MM.1S (cell line): ENCODE measurements around the gene CDCA5.

ENCODE experiments used
- DNase-seq: peaks from one replicate; pipeline ENCODE4 v3.0.0-alpha.2; 2015
- H2AFZ ChIP-seq: fragments of 300-600 bp; sonication (generic); 2 replicates; pipeline ENCODE4 v1.6.0; 2016; ENCODE audit warnings: antibody characterized with exemption, low read length
- H3F3A ChIP-seq: fragments of 300-600 bp; sonication (generic); 2 replicates; pipeline ENCODE4 v1.6.1; 2016; ENCODE audit warnings: mild to moderate bottlenecking, antibody characterized with exemption, low read length, moderate library complexity, mixed read lengths; ENCODE audit not compliant: insufficient read depth
- H3K27ac ChIP-seq: fragments of 300-600 bp; sonication (generic); 2 replicates; pipeline ENCODE4 v1.5.1; 2016; ENCODE audit warnings: mild to moderate bottlenecking, low read length
- H3K27me3 ChIP-seq: fragments of 300-600 bp; sonication (generic); replicated peaks from 2 replicates; pipeline ENCODE4 v1.6.0; 2016; ENCODE audit warnings: low read length; ENCODE audit not compliant: insufficient read depth
- H3K36me3 ChIP-seq: fragments of 300-600 bp; sonication (generic); replicated peaks from 2 replicates; pipeline ENCODE4 v1.6.1; 2016; ENCODE audit warnings: mild to moderate bottlenecking, low read length, mixed read lengths; ENCODE audit not compliant: insufficient read depth
- H3K4me1 ChIP-seq: fragments of 300-600 bp; sonication (generic); 2 replicates; pipeline ENCODE4 v1.6.1; 2016; ENCODE audit warnings: low read length, mixed read lengths
- H3K4me2 ChIP-seq: fragments of 300-600 bp; sonication (generic); 2 replicates; pipeline ENCODE4 v1.6.0; 2016; ENCODE audit warnings: low read depth, low read length
- H3K4me3 ChIP-seq: fragments of 300-600 bp; sonication (generic); 2 replicates; pipeline ENCODE4 v1.5.1; 2016; ENCODE audit warnings: low read length, mixed read lengths
- H3K79me2 ChIP-seq: fragments of 300-600 bp; sonication (generic); 2 replicates; pipeline ENCODE4 v1.6.1; 2016; ENCODE audit warnings: mixed run types, low read length, mixed read lengths
- H3K9ac ChIP-seq: fragments of 300-600 bp; sonication (generic); 2 replicates; pipeline ENCODE4 v1.6.1; 2016; ENCODE audit warnings: low read length, mixed read lengths
- H3K9me2 ChIP-seq: fragments of 300-600 bp; sonication (generic); replicated peaks from 2 replicates; pipeline ENCODE4 v1.6.1; 2016; ENCODE audit warnings: mild to moderate bottlenecking, low read length, mixed read lengths; ENCODE audit not compliant: insufficient read depth
- H3K9me3 ChIP-seq: fragments of 300-600 bp; sonication (generic); replicated peaks from 2 replicates; pipeline ENCODE4 v1.6.1; 2016; ENCODE audit warnings: mild to moderate bottlenecking, low read length, mixed read lengths; ENCODE audit not compliant: insufficient read depth
- H4K20me1 ChIP-seq: fragments of 300-600 bp; sonication (generic); 2 replicates; pipeline ENCODE4 v1.6.1; 2016; ENCODE audit warnings: mild to moderate bottlenecking, low read length, moderate library complexity, mixed read lengths; ENCODE audit not compliant: insufficient read depth
- EZH2 ChIP-seq: fragments of 300-600 bp; sonication (generic); optimal IDR thresholded peaks from 2 replicates; pipeline ENCODE3; 2017; ENCODE audit warnings: low read depth, mild to moderate bottlenecking, antibody characterized with exemption, low read length, mixed read lengths
- EZH2phosphoT487 ChIP-seq: fragments of 300-600 bp; sonication (generic); IDR thresholded peaks from 2 replicates; pipeline ENCODE4 v1.6.1; 2018; ENCODE audit warnings: antibody characterized with exemption, low read length
- TF ChIP-seq, protein P1 (sequence below): fragments of 300-600 bp; sonication (generic); IDR thresholded peaks from 2 replicates; pipeline ENCODE4 v1.5.1; 2016; ENCODE audit warnings: antibody characterized with exemption, low read length, mixed read lengths

Gene CDCA5

DNA sequence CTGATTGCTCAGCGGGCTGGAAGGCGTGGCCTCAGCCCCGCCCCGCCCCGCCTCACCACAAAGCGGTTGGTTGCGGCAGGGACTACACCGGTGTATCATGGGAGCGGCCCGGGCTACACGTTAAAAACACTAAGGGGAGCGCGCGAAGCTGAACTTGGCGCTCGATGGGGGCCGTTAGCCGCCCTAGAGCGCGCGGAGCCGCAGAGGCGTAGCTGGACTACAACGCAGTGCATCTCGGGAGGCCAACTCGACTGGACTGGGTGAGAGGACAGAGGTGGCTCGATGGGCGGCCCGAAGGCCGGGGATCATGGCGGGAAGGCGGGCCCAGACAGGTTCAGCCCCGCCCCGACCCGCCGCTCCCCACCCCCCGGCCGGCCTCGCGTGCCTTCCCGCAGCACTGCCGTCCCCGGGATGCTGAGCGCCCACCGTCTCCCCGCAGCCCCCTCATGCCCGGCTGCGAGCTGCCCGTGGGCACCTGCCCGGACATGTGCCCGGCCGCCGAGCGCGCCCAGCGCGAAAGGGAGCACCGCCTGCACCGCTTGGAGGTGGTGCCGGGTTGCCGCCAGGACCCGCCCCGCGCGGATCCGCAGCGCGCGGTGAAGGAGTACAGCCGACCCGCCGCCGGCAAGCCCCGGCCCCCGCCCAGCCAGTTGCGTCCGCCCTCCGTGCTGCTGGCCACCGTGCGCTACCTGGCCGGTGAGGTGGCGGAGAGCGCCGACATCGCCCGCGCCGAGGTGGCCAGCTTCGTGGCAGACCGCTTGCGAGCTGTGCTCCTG lies 42.8 kb downstream of the CDCA5 start, which contains the start of gene SAC3D1:
Gene SAC3D1 (plus strand): TSS at position 364 of the 776 bp plus-strand sequence. CDS start 83 bp downstream, at position 447.
- H3K4me3 ChIP-seq: peak within 1 kb of the TSS; percentile 76
- no peaks in the 10 kb centered on the region for H3K9me3 ChIP-seq
- H3K36me3 ChIP-seq: no peaks in the 10 kb centered on the region
- no peak for TF ChIP-seq EZH2
- TF ChIP-seq, protein P1, sequence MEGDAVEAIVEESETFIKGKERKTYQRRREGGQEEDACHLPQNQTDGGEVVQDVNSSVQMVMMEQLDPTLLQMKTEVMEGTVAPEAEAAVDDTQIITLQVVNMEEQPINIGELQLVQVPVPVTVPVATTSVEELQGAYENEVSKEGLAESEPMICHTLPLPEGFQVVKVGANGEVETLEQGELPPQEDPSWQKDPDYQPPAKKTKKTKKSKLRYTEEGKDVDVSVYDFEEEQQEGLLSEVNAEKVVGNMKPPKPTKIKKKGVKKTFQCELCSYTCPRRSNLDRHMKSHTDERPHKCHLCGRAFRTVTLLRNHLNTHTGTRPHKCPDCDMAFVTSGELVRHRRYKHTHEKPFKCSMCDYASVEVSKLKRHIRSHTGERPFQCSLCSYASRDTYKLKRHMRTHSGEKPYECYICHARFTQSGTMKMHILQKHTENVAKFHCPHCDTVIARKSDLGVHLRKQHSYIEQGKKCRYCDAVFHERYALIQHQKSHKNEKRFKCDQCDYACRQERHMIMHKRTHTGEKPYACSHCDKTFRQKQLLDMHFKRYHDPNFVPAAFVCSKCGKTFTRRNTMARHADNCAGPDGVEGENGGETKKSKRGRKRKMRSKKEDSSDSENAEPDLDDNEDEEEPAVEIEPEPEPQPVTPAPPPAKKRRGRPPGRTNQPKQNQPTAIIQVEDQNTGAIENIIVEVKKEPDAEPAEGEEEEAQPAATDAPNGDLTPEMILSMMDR: no peak
- no peak for TF ChIP-seq EZH2phosphoT487
- peak within 1 kb of the TSS; percentile 82 for H3K9ac ChIP-seq
- no peaks in the 10 kb centered on the region for H3K27me3 ChIP-seq
- H3K4me2 ChIP-seq: peak within 1 kb of the TSS; percentile 64
- peak within 1 kb of the TSS; percentile 59 for H2AFZ ChIP-seq
- peak within 1 kb of the TSS; percentile 94 for H3K27ac ChIP-seq
- H4K20me1 ChIP-seq: no peaks in the 10 kb centered on the region
- H3K4me1 ChIP-seq: peaks cover 13% of the 10 kb centered on the region
- peak; percentile 95 for DNase-seq
- H3F3A ChIP-seq: peaks cover 9% of the 10 kb centered on the region
- peaks cover 42% of the 10 kb centered on the region for H3K79me2 ChIP-seq
- no peaks in the 10 kb centered on the region for H3K9me2 ChIP-seq

DNA sequence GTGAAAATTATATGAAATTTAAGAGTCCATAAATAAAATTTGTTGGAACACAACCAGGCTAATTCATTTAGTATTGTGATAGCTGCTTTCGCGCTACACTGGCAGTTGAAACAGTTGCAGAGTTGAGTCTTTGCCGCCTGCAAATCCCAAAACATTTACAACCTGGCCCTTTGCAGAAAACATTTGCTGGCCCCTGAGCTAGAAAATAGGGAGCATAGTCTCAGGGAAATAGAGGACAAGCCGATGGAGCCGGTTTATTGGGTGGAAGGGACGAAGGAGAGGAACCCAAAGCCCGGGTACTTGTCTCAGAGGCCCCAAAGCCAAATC lies 43.4 kb downstream of the CDCA5 start:
- Histone ChIP-seq H3K9me3 (no peaks in the 10 kb centered on the region), H3K36me3 (no peaks in the 10 kb centered on the region), H2AFZ (peak overlapping the region; percentile 59), H3K4me2 (peak overlapping the region; percentile 64), H3F3A (peaks cover 9% of the 10 kb centered on the region), H3K4me3 (peak overlapping the region; percentile 76), H3K79me2 (peaks cover 39% of the 10 kb centered on the region), H3K27ac (peak overlapping the region; percentile 94), H3K4me1 (peaks cover 13% of the 10 kb centered on the region), H3K27me3 (no peaks in the 10 kb centered on the region), H4K20me1 (no peaks in the 10 kb centered on the region), H3K9ac (peak overlapping the region; percentile 82), H3K9me2 (no peaks in the 10 kb centered on the region)
- no peak for DNase-seq
- TF ChIP-seq, protein P1: no peak
- TF ChIP-seq EZH2: no peak
- no peak for TF ChIP-seq EZH2phosphoT487

DNA sequence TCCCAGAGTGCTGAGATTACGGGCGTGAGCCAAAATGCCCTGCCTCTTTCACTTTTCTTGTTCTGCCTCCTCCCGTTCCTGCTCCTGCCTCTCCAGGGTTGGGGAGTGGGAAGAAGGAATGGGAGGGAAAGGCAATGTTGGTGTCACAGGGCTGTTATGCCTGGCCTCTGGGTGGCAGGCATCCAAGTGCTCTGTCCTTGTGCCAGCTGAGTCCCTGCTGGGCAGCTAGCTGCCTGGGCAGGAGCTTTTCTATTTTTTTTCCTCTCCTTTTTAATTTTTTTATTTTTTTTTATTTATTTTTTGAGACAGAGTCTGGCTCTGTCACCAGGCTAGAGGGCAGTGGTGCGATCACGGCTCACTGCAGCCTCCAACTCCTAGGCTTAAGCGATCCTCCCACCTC lies 46.9 kb downstream of the CDCA5 start:
- H3K9me3 ChIP-seq: no peaks in the 10 kb centered on the region
- no peak overlapping the region for H3K4me2 ChIP-seq
- DNase-seq: no peak
- H4K20me1 ChIP-seq: no peaks in the 10 kb centered on the region
- peaks cover 4% of the 10 kb centered on the region for H3K79me2 ChIP-seq
- no peak overlapping the region for H3K4me3 ChIP-seq
- no peak for TF ChIP-seq EZH2
- TF ChIP-seq, protein P1: no peak
- TF ChIP-seq EZH2phosphoT487: no peak
- H3K27me3 ChIP-seq: no peaks in the 10 kb centered on the region
- peaks cover 5% of the 10 kb centered on the region; the same call in 1 of the 2 replicates for H3K4me1 ChIP-seq
- peaks cover 9% of the 10 kb centered on the region for H3F3A ChIP-seq
- H3K9me2 ChIP-seq: no peaks in the 10 kb centered on the region
- no peaks in the 10 kb centered on the region for H3K36me3 ChIP-seq
- no peak overlapping the region for H2AFZ ChIP-seq
- H3K9ac ChIP-seq: no peak overlapping the region
- H3K27ac ChIP-seq: no peak overlapping the region
